Suprapubic skin (tissue), 4 donors: ENCODE results near the gene ABCC3. TPM values are rescaled to one million over a fixed set of nuclear protein-coding genes. Genes with fewer than 3 reads are reported as not detected.

ENCODE experiments used
- DNase-seq, 2 donors: peaks; one replicate each; pipeline ENCODE4 v3.0.0-alpha.2; 2019; ENCODE audit warnings: low spot score in 2 of 2
- H3K27ac ChIP-seq: fragments of 200-600 bp; sonication (generic); one replicate; pipeline ENCODE4 v1.5.1; 2019
- H3K27me3 ChIP-seq: fragments of 200-600 bp; sonication (generic); one replicate; pipeline ENCODE4 v1.5.1; 2019
- H3K36me3 ChIP-seq: fragments of 200-600 bp; sonication (generic); one replicate; pipeline ENCODE4 v1.5.1; 2019
- H3K4me1 ChIP-seq: fragments of 200-600 bp; sonication (generic); one replicate; pipeline ENCODE4 v1.5.1; 2019
- H3K4me3 ChIP-seq: fragments of 200-600 bp; sonication (generic); one replicate; pipeline ENCODE4 v1.5.1; 2019; ENCODE audit warnings: mild to moderate bottlenecking
- H3K9me3 ChIP-seq: fragments of 200-600 bp; sonication (generic); one replicate; pipeline ENCODE4 v1.5.1; 2019
- CTCF ChIP-seq, 2 donors: fragments of 200-600 bp in 1 of 2; fragments of 450-650 bp in 1 of 2; sonication (generic) in 1 of 2; IDR thresholded peaks; one replicate each; pipeline ENCODE4 v1.5.1; 2016 to 2019; ENCODE audit warnings: antibody characterized with exemption in 2 of 2, mild to moderate bottlenecking in 1 of 2, moderate library complexity in 1 of 2
- EP300 ChIP-seq: sonication (generic); formaldehyde crosslinking; IDR thresholded peaks from one replicate; pipeline ENCODE4 v1.6.1; 2017; ENCODE audit warnings: antibody characterized with exemption
- POLR2A ChIP-seq, 2 donors: fragments of 450-650 bp; IDR thresholded peaks; one replicate each; pipeline ENCODE4 v1.6.1; 2017; ENCODE audit warnings: antibody characterized with exemption in 2 of 2, mild to moderate bottlenecking in 2 of 2, moderate library complexity in 2 of 2
- POLR2AphosphoS5 ChIP-seq, 3 donors: sonication (generic); formaldehyde crosslinking; IDR thresholded peaks; one replicate each; pipeline ENCODE4 v1.6.1; 2017; ENCODE audit warnings: antibody characterized with exemption in 3 of 3
- WGBS: methylation state at CpG from one replicate; pipeline ENCODE4 v1.1.5; 2018; 5-methylcytosine and 5-hydroxymethylcytosine counted together
- total RNA-seq, 4 donors: library from RNA; depleted of rRNA; stranded (reverse); fragments of >200 nt; gene quantifications; one replicate each; pipeline ENCODE4 v1.1.0, GENCODE V29; 2016

Gene ABCC3
- total RNA-seq, 4 donors from 2014 or later, result 31.7 to 113 (median 36.2) TPM

GRCh38 chr17:50672831-50673551 lies 38.3 kb downstream of the ABCC3 start:
- DNase-seq, result no peak
- WGBS, result 74% methylated on average over 19 of the region's 20 CpGs

GRCh38 chr17:50675190-50675589 lies 40.5 kb downstream of the ABCC3 start:
- DNase-seq, result no peak
- no peaks in the 10 kb centered on the region for H3K27me3 ChIP-seq
- no peak for TF ChIP-seq EP300
- TF ChIP-seq POLR2A (IDR thresholded peaks at IDR 0.05), result no peak
- TF ChIP-seq CTCF (IDR thresholded peaks at IDR 0.05), result no peak
- no peak for TF ChIP-seq POLR2AphosphoS5 (IDR thresholded peaks at IDR 0.05)
- peaks cover 13% of the 10 kb centered on the region for H3K4me1 ChIP-seq
- H3K9me3 ChIP-seq, result no peaks in the 10 kb centered on the region
- no peak overlapping the region for H3K27ac ChIP-seq
- H3K4me3 ChIP-seq, result no peak overlapping the region
- WGBS, result 75% methylated on average over 3 of the region's 3 CpGs
- H3K36me3 ChIP-seq, result peaks cover 3% of the 10 kb centered on the region

More at GRCh38 chr17:50672831-50673551, 38.3 kb downstream of the ABCC3 start:
- TF ChIP-seq POLR2AphosphoS5 (IDR thresholded peaks at IDR 0.05), result no peak
- TF ChIP-seq CTCF (IDR thresholded peaks at IDR 0.05), result no peak
- TF ChIP-seq POLR2A (IDR thresholded peaks at IDR 0.05), result no peak
- no peak for TF ChIP-seq EP300
- peak overlapping the region; percentile 10 for H3K27ac ChIP-seq
- H3K27me3 ChIP-seq, result no peaks in the 10 kb centered on the region
- no peaks in the 10 kb centered on the region for H3K9me3 ChIP-seq
- H3K4me1 ChIP-seq, result peaks cover 13% of the 10 kb centered on the region
- H3K4me3 ChIP-seq, result no peak overlapping the region
- H3K36me3 ChIP-seq, result peaks cover 3% of the 10 kb centered on the region

GRCh38 chr17:50675627-50676026 lies 40.9 kb downstream of the ABCC3 start:
- no peaks in the 10 kb centered on the region for H3K27me3 ChIP-seq
- peaks cover 13% of the 10 kb centered on the region for H3K4me1 ChIP-seq
- 84% methylated on average over 6 of the region's 7 CpGs for WGBS
- TF ChIP-seq POLR2AphosphoS5 (IDR thresholded peaks at IDR 0.05) (no peak), CTCF (IDR thresholded peaks at IDR 0.05) (no peak), EP300 (no peak), POLR2A (IDR thresholded peaks at IDR 0.05) (no peak)
- DNase-seq, result no peak
- H3K9me3 ChIP-seq, result no peaks in the 10 kb centered on the region
- no peak overlapping the region for H3K4me3 ChIP-seq
- H3K36me3 ChIP-seq, result peaks cover 3% of the 10 kb centered on the region
- no peak overlapping the region for H3K27ac ChIP-seq

GRCh38 chr17:50676065-50676975 lies 41.6 kb downstream of the ABCC3 start:
- WGBS, result 92% methylated on average over 24 of the region's 24 CpGs
- no peaks in the 10 kb centered on the region for H3K9me3 ChIP-seq
- TF ChIP-seq POLR2AphosphoS5 (IDR thresholded peaks at IDR 0.05), result no peak
- no peak for TF ChIP-seq EP300
- TF ChIP-seq POLR2A (IDR thresholded peaks at IDR 0.05), result no peak
- no peak overlapping the region for H3K27ac ChIP-seq
- no peak overlapping the region for H3K4me3 ChIP-seq
- H3K4me1 ChIP-seq, result peaks cover 19% of the 10 kb centered on the region
- H3K36me3 ChIP-seq, result peaks cover 3% of the 10 kb centered on the region
- peak in 1 of 2 donors; percentile 19 for DNase-seq
- no peaks in the 10 kb centered on the region for H3K27me3 ChIP-seq

- DNase-seq, result peak in 1 of 2 donors; percentile 55
- Histone ChIP-seq H3K4me1 (peaks cover 16% of the 10 kb centered on the region), H3K27ac (no peak overlapping the region), H3K36me3 (peaks cover 3% of the 10 kb centered on the region), H3K4me3 (no peak overlapping the region), H3K9me3 (no peaks in the 10 kb centered on the region), H3K27me3 (no peaks in the 10 kb centered on the region)
- WGBS, result 96% methylated on average over 7 of the region's 12 CpGs
- TF ChIP-seq POLR2AphosphoS5 (IDR thresholded peaks at IDR 0.05), result no peak
- TF ChIP-seq CTCF (IDR thresholded peaks at IDR 0.05), result no peak
These were observed 43.2 kb downstream of the ABCC3 start for GRCh38 chr17:50677851-50678375.
